HG03457 (cell line): Measurements from ENCODE around the gene CXADR.

Experiments used
- ATAC-seq: cut with Tn5 transposase; IDR thresholded peaks from one replicate; pipeline ENCODE4 v1.9.1; 2021; ENCODE audit warnings: moderate number of reproducible peaks; ENCODE audit not compliant: unreplicated experiment

The CXADR gene

GRCh38 chr21:17539323-17539722, 26.5 kb downstream of the CXADR start:
- ATAC-seq, result no peak

DNA sequence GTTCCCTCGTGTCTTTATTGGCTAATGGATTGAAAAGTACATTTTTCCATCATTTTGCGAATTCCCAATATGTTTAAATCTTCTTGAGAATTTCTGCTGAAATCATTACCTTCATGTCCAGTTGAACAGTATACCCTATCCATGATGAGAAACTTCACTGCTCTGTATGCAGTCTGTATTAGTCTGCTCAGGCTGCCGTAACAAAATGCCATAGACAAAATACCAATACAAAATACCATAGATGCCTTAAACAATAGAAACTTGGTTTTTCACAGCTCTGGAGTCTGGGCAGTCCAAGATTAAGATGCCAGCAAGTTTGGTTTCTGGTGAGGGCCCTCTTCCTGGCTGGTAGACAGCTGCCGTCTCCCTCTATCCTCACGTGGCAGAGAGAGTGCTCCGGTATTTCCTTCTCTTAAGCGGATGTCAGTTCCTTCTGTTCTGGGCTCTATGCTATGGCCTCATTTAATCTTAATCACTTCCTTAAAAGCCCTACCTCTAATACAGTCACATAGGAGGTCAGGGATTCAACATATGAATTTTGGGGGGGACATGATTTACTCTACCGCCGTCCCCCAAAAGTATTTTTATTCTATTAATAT, 27.0 kb downstream of the CXADR start:
- no peak for ATAC-seq

DNA sequence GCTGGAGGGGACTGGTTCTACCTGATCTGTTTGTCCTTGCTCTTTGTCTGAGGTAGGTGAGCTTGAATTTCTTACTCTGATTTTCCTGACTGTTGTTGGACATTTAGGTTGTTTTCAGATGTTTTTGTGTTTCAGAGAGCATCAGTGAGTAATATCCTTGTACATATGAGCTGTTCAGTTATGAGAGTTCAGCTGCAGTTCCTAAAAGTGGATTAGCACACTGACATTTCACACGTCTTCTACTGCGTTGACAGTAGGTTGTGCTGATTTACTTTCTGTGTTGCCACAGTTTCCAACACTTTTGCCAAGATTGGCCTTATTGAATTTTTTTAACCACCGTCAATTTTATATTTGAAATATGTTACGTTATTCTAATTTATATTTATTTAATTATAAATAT, 27.7 kb downstream of the CXADR start:
- no peak for ATAC-seq

DNA sequence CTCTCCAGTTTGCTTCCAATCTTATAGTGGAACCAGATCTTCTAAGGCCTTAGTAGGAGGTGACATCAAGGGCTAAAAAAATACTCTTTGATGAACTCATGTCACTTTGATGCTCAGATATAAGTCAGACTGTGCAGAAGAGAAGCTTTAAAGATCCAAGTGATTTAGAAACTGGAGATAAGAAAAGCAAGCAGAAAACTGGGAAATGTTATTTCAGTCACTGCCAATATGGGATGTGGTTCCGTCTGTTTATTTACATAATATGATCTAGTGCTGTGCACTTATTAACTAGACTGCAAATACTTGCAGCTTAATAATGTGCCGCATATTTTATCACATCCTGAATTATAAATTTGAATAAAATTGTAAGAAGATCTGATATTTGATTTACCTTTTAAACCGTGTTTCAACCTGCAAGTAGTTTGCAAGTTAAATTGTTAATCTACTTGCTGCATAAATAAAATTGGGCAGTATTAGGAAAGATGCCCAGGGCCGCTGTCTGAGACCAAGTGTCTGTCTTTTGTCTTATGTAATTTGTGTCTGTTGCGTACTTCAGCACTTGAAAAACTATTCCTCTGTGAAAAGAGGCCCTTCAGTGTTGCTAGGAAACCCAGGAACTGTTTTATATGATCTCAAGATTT, 29.6 kb downstream of the CXADR start:
- no peak for ATAC-seq

- no peak for ATAC-seq
These were observed 32.2 kb downstream of the CXADR start for GRCh38 chr21:17545007-17545406.

DNA sequence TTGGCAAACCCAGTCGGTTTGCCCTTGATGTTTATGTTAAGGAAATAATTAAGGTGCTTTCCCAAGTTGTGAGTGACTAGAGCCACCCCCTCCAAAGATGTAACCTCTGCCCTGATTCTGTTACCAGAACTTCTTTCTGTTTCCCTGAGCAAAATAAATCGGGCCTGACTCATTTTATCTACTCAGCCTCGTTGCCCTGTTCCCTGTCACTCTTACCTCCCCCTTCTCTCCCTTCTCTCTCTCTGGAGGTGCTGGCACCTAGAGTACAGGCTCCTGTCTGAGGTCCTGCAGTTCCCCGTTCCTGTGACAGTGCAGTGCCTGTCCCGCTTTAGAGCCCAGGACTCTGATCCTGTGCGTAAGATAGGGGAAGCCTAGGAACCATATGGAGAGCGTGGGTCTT, 35.4 kb downstream of the CXADR start:
- ATAC-seq, result no peak

DNA sequence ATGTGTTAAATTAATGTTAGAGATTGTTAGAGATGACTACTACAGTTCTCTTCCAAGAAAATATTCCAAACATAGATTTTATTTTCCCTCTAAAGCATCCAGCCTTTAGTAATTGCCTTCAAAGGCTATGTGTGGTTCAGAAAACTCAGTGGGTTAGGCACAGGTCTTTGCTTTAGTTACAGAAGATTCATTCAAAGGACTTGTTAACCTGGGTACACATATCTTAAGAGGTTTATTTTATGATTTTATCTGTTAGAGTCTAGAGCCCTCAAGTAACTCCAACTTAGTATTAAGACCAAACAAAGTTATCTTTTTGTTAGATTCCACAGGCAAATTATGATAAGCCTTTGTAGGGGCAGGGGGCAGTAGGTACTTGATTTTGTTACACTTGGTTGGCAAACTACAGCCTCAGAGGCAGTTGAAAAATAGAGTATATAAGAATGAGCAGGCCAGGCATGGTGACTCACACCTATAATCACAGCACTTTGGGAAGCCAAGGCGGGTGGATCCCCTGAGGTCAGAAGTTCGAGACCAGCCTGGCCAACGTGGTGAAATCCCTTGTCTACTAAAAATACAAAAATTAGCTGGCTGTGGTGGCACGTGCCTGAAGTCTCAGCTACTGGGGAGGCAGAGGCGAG, 37.9 kb downstream of the CXADR start:
- ATAC-seq, result no peak

GRCh38 chr21:17552410-17552809, 39.6 kb downstream of the CXADR start:
- no peak for ATAC-seq

GRCh38 chr21:17554120-17554519, 41.3 kb downstream of the CXADR start:
- no peak for ATAC-seq

GRCh38 chr21:17554679-17555465, 42.0 kb downstream of the CXADR start:
- no peak for ATAC-seq

- no peak for ATAC-seq
These were observed 47.7 kb downstream of the CXADR start for GRCh38 chr21:17560377-17561025.

DNA sequence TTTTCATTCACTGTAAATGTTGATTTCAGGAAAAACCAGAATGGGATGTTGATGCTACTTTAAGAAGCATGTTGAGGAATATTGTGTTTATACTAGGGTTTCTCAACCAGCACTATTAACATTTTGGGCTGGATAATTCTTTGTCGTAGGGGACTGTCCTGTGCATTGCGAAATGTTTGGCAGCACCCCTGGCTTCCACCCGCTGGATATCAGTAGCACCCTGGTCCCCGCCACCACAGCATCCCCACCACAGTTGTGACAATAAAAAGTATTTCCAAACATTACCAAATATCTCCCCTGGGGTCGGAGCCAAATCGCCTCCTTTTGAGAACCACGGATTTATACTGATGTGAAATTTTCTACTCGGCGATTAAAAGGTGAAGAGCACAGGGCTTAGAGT, 57.9 kb downstream of the CXADR start:
- ATAC-seq, result no peak

DNA sequence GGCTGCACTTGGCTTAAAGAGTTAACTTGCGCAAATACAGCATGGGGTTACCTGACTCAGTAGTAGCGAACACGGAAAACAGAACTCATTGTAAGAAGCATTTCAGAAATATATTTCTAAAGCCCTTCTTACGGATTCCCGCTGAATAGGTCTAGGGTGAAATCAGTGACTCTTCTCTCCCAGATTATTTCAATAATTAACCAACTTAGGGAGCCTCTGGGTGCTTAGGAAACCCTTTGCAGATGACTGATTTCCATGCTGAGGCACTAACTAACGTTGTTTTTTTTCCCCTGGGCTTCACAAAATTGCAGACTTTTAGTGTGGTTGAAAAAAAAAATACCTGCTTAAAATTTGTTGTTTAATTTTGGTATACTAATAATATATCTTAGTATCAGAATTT, 59.6 kb downstream of the CXADR start:
- ATAC-seq, result no peak

DNA sequence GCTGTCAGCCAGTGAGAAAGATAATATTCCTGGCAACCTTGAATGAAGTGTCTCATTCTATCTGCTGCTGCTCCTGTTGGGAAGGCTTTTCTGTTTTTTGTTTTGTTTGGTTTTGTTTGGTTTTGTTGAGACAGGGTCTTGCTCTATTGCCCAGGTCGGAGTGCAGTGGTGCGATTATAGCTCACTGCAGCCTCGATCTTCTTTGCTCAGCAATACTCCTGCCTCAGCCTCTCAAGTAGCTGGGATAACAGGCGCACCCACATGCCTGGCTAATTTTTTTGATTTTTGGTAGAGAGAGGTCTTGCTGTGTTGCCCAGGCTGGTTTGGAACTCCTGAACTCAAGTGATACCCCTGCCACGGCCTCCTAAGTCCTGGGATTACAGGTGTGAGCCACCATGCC, 62.2 kb downstream of the CXADR start:
- no peak for ATAC-seq

DNA sequence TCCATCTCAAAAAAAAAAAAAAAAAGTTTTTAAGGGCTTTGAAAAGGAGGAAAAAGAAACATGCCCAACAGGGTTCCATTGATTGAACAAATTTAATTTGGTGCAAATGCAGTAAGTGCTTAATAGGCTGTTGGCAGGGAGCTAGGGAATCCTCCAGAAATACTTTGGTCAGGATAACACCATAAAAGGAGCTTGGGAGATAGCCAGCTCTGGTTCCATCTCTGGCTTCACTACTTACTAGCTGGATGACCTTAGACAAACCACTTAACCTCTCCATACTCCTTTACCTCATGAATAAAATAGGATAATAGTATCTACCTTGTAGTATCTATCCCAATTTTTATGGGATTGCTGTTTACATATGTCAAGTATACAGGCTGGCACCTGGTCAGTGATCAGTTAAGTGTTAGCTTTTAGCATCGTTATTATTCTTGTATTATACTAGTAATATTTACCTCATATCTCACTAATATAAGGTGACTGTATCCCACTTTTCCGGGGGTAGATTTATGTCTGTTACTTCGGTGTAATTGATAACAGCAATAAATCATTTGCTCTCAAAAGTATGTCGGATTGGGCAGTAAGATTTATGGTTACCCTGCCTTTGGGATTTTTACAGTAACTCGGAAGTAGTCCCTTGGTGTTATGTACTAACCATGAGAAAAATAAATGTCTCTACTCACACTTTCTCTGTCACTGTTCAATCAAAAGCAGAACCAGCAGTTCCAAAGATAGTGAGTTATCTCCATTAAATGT, 63.4 kb downstream of the CXADR start:
- ATAC-seq, result no peak

GRCh38 chr21:17577701-17578100, 64.9 kb downstream of the CXADR start:
- ATAC-seq, result no peak

GRCh38 chr21:17578162-17578561, 65.3 kb downstream of the CXADR start:
- ATAC-seq, result no peak

GRCh38 chr21:17578876-17579275, 66.0 kb downstream of the CXADR start:
- ATAC-seq, result no peak

DNA sequence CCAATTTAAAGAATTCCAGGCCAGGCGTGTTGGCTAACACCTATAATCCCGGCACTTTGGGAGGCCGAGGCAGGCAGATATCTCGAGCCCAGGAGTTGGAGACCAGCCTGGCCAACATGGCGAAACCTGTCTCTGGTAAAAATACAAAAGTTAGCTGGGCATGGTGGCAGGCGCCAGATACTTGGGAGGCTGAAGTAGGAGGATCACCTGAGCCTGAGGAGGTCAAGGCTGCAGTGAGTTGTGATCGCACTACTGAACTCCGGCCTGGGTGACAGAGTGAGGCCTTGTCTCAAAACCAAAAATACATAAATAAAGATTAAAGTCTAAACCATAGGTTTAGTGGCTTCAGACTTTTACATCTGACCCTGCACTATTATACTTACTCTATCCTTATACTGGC, 67.5 kb downstream of the CXADR start:
- no peak for ATAC-seq

GRCh38 chr21:17583898-17584297, 71.1 kb downstream of the CXADR start:
- no peak for ATAC-seq
